ENCODE results near the gene AFDN.

GRCh38 chr6:167826230-167826895 lies 348 bp upstream of the AFDN start:
- TF ChIP-seq CTCF (conservative IDR thresholded peaks at IDR 0.05; ENCODE audit: low read depth in 2 of 2): peak; percentile 10 to 41; a peak in 3 of 4 replicates
- TF ChIP-seq POLR2AphosphoS5 (IDR thresholded peaks at IDR 0.05; ENCODE audit: low read depth): peak; percentile 58
- TF ChIP-seq EZH2 (IDR thresholded peaks at IDR 0.05; ENCODE audit: low read depth, unreplicated experiment): no peak
- no peak for TF ChIP-seq ZNF331 (CRISPR knock-in tag; IDR thresholded peaks at IDR 0.05; ENCODE audit: low read depth)
- no peak for TF ChIP-seq JUNB (IDR thresholded peaks at IDR 0.05; ENCODE audit: unreplicated experiment)
- TF ChIP-seq REST (IDR thresholded peaks at IDR 0.05; ENCODE audit: unreplicated experiment): no peak
- no peak for TF ChIP-seq EZH2phosphoT487 (IDR thresholded peaks at IDR 0.05; ENCODE audit: unreplicated experiment)
- TF ChIP-seq ZNF114 (CRISPR knock-in tag; IDR thresholded peaks at IDR 0.05): no peak
- TF ChIP-seq NANOG (IDR thresholded peaks at IDR 0.05; ENCODE audit: borderline replicate concordance): no peak
- TF ChIP-seq ETS1 (IDR thresholded peaks at IDR 0.05): no peak
- no peak for TF ChIP-seq CREB1 (CRISPR knock-in tag; IDR thresholded peaks at IDR 0.05; ENCODE audit: low read depth)
